NCI-H524 (cell line): ENCODE data around the gene C20orf204.

Source experiments
- DNase-seq, 2 experiments: peaks; one replicate each; lab custom pipeline; 2025; lab: John Stamatoyannopoulos, UW

The C20orf204 gene

DNA sequence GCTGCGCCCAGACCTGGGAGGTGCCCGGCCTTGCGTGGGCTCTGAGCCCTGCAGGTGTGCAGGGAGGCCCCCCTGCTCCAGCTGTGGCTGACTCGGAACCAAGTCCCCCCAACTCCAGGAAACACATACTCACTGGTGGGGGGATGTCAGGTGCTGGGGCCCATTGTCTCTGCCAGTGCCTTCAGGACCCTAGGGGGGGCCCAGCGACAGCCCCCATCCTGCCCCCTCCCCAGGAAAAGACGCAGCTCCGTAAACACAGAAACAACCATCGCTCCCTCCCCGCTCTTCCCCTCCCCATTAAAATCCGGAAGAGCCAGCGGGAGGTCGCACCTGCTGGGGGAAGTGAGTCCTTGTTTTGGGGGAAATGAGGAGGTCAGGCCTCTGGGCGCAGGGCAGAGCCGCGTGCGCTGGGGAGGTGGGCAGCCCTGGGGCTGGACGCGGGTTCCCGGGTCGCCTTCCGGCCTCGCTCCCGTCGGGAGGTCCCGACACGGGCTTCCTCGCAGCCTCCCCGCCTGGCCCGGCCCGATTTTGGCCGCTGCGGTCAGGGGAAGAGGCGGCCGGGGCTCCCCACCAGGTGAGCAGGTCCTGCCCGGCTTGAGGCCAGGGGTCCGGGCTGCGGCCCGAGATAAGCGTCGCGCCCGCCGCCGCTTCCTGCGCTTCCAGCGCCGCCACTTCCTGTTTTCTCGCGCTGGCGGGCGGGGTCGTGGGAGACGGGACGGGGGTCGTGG, 6.2 kb downstream of the C20orf204 start:
- no peak for DNase-seq

- DNase-seq, result no peak
Observed at GRCh38 chr20:64043768-64044167, 7.8 kb downstream of the C20orf204 start.

DNA sequence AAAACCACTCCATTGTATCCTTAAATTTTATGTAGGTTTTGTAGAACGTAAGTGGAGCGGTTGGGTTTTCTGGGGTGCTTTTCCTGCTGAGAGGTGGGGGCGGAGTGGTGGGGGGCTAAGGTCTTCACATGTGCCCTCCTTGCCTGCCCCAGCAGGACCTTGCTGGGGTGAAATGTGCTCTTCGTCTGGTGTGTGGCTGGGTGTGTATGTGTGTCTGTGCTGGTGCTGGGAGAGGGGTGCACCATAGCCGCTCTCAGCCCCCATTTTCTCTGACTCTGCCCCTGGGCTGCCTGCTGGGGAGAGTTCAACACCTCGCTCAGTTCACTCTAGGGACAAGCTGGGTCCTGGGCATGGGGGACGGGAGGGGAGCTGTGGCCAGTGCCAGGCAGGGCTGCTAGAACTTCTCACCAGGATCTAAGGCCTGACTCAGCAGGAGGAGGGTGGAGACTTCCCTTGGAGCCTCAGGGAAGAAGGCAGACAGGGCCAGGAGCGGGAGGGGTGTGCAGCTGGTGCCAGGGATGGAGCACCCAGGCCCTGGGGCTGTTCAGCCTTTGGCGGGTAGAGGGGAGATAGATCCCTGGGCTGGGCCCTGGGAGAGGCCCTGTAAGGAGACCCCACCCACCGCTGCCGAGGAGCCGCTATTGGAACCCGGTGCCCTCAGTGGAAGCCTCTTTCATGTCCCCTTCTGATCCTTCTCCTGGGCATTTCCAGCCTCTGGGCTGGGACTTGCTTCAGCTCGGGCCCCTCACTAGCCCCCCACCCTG, 8.7 kb downstream of the C20orf204 start:
- DNase-seq, result peak in 1 of 2 experiments; percentile 28

DNA sequence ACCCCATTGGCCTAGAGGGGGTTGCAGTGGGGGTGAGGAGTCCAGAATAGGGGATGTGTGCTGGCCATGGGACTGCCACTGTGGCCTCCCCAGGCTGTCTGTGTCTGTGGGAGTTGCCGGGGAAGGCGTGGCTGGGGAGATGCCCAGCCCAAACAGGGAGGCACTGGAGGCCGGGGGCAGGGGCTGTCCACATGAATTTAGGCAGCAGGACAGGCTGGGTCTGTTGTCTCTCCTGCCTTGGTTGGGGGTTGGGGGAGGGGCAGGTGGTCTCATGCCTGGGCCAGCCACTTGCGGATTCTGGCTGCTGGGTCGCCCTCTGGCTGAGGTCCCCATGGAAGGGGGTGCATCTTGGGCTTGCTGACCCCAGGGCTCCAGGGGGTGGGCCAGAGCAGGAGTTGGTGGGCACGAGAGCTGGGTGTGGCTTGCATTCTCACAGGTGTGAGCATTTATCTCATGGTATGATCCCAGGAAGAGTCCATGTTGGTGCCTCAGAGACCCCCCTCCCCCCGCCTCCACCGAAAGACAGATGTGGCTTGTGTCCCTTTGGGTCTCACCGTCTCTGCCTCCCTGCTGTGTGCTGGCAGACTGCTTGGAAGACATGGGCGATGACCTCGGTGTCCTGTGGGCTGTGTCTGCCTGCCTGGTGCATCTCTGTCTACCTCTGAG, 9.5 kb downstream of the C20orf204 start:
- DNase-seq, result no peak

- DNase-seq, result no peak
Observed at GRCh38 chr20:64047046-64047389, 11.0 kb downstream of the C20orf204 start.

DNA sequence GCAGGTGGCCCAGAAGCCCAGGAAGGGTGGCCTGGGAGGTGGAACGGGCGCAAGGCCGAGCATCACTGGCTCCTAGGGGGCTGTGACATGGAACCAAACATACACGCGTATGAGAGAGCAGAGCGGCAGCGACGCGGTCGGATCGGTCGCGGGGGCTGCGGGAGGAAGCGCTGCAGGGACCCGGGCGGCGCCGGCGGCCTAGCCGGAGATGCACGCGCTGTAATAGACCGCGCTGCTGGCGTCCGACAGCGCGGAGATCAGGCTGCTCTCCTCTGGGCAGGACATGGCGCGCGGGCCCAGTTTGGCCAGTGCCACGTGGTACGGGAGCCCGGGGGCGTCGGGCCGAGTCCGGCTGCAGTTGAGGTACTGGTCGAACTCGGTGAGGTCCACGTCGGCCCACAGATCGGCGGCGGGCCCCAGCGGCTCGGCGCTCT, 12.0 kb downstream of the C20orf204 start:
- DNase-seq, result peak in 1 of 2 experiments; percentile 16

- DNase-seq, result peak in 1 of 2 experiments; percentile 27
Observed at GRCh38 chr20:64048402-64049044, 12.5 kb downstream of the C20orf204 start.

GRCh38 chr20:64049060-64049877, 13.3 kb downstream of the C20orf204 start, which contains the start of gene SOX18:
Gene SOX18, minus strand, starts transcription at chr20:64049639. Its CDS starts 123 bp downstream, at chr20:64049516.
- peak in 1 of 2 experiments; percentile 29 for DNase-seq

DNA sequence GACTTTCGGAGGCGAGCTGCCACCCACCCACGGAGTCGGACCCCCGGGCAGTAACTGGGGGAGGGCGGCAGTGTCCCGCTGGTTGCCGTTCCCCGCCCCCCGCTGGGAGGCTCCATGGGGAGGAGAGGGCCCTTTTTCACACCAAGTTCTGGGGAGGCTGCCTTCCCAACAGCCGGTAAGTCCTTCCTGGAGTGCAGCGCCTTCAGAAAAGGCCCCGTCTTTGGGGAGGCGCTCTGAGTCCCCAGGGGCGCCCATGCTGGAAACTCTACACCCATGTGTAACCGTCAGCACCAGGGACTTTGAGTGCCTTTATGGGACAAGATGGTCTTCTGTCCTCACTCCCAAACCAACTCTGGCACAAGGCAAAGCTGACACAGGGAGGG, 13.9 kb downstream of the C20orf204 start:
- no peak for DNase-seq

GRCh38 chr20:64050261-64051032, 14.5 kb downstream of the C20orf204 start:
- no peak for DNase-seq

- DNase-seq, result no peak
Observed at GRCh38 chr20:64051033-64051452, 15.1 kb downstream of the C20orf204 start.

DNA sequence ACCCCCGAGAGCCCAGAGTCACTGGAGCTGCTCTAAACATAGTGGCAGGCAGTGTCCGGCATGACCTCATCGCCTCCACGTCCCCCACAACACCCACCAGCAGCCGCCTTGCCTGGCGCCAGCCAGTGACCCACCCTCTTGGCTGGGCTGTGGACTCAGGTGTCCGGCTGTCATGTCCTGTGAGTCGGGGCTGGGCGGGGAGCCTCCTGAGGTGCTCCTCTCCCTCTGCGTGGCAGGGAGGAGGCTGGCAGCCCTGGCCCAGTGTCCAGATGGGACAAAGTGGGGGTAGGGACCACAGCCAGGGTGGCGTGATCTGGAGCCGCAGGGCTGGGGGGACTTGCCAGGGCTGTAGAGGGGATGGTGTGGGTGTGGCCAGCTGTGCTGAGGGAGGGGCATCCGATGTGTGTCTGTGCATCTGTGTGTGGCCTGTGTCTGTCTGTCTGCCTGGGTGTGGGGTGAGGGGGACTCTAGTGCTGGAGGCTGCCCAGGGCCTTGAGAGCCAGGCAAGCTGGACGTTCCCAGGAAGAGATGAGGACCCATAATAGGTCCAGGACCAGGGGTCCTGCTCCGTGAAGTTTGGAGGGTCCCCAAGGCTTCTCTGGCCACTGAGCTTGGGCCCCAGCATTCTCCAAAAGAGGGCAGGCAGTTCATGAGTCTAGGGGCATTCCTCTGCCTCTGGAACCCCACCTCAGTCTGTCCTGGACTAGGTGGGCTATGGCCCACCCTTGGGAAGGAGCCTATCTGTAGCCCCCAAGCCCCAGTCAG, 15.8 kb downstream of the C20orf204 start:
- DNase-seq, result no peak

- DNase-seq, result no peak
Observed at GRCh38 chr20:64052326-64052722, 16.3 kb downstream of the C20orf204 start.

- DNase-seq, result no peak
Observed at GRCh38 chr20:64052987-64053840, 17.2 kb downstream of the C20orf204 start.

DNA sequence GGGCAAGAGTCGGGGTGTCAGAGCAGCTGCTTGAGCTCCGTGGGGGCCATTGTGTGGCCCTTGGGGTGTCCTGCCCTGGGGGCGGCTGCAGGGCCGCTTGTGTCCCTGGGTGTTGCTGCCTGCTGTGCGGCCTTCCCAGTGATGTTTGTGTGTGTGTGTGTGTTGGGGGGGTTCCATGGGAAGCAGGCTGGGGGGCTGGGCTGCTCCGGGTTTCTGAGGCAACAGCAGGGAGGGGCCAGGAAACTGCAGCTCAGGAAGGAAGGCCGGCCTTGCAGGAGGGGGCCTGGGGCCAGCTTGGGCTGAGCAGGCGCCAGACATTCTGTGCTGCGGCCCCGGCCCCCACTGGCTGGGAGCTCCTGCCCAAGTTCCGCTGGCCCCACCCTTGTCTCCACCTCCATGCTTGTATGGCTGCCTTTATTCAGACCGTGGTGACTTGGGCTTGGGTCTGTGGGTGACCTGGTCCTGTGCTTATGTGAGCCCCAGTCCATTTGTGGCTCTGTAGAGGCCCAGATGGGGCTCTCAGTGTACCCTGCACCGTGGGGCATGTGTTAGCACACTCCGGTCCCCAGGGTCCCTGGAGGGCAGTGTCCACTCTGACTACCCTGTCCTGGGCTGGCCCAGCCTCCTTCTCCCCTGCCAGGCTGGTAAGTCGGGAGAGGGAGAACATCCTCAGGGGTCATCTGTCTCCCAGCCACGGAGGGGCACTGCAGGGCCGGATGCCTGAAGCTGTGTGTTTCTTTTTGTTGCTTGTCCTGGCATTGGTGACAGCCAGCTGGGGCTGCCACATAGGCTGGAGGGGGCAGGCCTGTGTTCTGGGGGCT, 18.1 kb downstream of the C20orf204 start:
- peak in 1 of 2 experiments; percentile 56 for DNase-seq

DNA sequence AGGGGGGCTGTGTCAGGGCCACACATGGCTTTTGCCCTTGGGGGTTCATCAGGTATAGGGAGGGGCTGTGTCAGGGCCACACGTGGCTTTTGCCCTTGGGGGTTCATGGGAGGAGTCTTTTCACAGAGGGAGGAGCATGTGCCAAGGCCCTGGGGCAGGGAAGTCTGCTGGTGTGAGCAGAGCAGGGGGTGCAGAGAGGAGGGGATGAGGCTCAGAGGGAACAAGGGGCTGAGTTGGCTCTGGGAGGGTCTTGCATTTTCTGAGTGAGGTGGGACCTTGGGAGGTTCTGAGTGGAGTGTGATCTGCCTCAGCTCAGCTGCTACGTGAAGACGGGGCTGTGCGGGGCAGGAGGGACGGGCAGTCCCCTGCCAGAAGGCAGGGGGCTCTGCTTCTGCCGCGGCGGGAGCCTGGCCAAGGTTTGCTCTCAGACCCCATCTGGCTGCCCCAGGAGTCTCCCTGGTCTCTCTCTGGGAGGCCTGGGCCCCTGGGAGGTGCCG, 19.5 kb downstream of the C20orf204 start:
- DNase-seq, result peak in 1 of 2 experiments; percentile 15

GRCh38 chr20:64055893-64056638, 20.1 kb downstream of the C20orf204 start:
- DNase-seq, result no peak
